Measurements from ENCODE around the gene PLGRKT. TPM values are rescaled to one million over a fixed set of nuclear protein-coding genes. Genes with fewer than 3 reads are reported as not detected.

Gene PLGRKT
- total RNA-seq, 6 experiments from 2014 or later, result 18.0 to 26.5 (median 21.4) TPM

DNA sequence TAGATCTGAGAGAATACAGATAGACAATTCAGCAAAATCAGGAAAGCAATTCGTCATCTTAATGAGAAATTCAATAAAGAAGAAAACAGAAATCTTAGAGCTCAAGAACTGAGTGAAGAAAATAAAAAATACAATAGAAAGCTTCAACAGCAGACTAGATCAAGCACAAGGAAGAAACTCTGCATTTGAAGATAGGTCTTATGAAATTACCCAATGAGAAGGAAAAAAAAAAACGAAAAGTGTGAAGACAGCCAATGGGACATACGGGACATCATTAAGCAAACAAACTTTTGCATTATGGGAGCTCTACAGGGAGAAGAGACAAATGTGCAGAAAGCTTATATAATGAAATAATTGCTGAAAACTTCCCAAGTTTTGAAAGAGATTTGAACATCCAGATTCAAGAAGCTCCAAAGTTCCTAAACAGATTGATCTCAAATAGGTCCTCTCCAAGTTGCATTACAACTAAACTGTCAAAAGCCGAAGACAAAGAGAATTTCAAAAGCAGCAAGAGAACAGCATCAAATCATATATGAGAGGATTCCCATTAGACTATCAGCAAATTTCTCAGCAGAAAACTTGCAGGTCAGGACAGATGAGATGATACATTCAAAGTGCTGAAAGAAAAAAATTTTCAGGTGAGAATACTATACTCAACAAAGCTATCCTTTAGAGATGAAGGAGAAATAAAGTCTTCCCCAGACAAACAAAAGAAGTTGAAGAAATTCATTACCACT lies 122.4 kb downstream of the PLGRKT start:
- peaks cover 17% of the 10 kb centered on the region for H3K27me3 Mint-ChIP-seq (ENCODE audit: insufficient read depth)
- peaks cover 13% of the 10 kb centered on the region; the same call in 1 of the 2 replicates for H3K36me3 Mint-ChIP-seq (ENCODE audit: low read depth)
- no peak for DNase-seq
- H3K9me3 Mint-ChIP-seq, result peaks cover 20% of the 10 kb centered on the region
- TF ChIP-seq CTCF (IDR thresholded peaks at IDR 0.05), result no peak
- H3K4me1 Mint-ChIP-seq (ENCODE audit: low read depth), result no peaks in the 10 kb centered on the region
- no peak overlapping the region for H3K27ac Mint-ChIP-seq
- H3K4me3 Mint-ChIP-seq, result no peak overlapping the region

GRCh38 chr9:5310851-5311250 lies 126.9 kb downstream of the PLGRKT start:
- no peaks in the 10 kb centered on the region for H3K4me1 Mint-ChIP-seq (ENCODE audit: low read depth)
- no peak overlapping the region for H3K27ac Mint-ChIP-seq
- peaks cover 34% of the 10 kb centered on the region for H3K27me3 Mint-ChIP-seq (ENCODE audit: insufficient read depth)
- no peak for DNase-seq
- peaks cover 13% of the 10 kb centered on the region; the same call in 1 of the 2 replicates for H3K36me3 Mint-ChIP-seq (ENCODE audit: low read depth)
- no peak for TF ChIP-seq CTCF (IDR thresholded peaks at IDR 0.05)
- H3K9me3 Mint-ChIP-seq, result peaks cover 14% of the 10 kb centered on the region
- H3K4me3 Mint-ChIP-seq, result no peak overlapping the region

Other genes starting within 250 kb of the PLGRKT start
- gene INSL4, start 206.5 kb downstream of the PLGRKT start, total RNA-seq (2021; fragmentation: NEBNext Ultra II Directional; extraction: Animal tissue kit (Norgen Biotek cat#: 25700)), result not detected
- gene RLN2, start 133.2 kb downstream of the PLGRKT start, total RNA-seq (2021; fragmentation: NEBNext Ultra II Directional; extraction: Animal tissue kit (Norgen Biotek cat#: 25700)), result not detected
- gene RLN1, start 98.0 kb downstream of the PLGRKT start, total RNA-seq (2021; fragmentation: NEBNext Ultra II Directional; extraction: Animal tissue kit (Norgen Biotek cat#: 25700)), result not detected
- 10 to 100 TPM; 10.3 to 15.9 (median 13.0) TPM for gene CD274, start 12.6 kb upstream of the PLGRKT start, total RNA-seq (2021; fragmentation: NEBNext Ultra II Directional; extraction: Animal tissue kit (Norgen Biotek cat#: 25700))
- gene PDCD1LG2, start 72.6 kb upstream of the PLGRKT start, total RNA-seq (2021; fragmentation: NEBNext Ultra II Directional; extraction: Animal tissue kit (Norgen Biotek cat#: 25700)), result 10 to 100 TPM; 31.6 to 50.9 (median 42.6) TPM
- 10 to 100 TPM; 25.8 to 35.2 (median 29.8) TPM for gene RIC1, start 191.2 kb upstream of the PLGRKT start, total RNA-seq (2021; fragmentation: NEBNext Ultra II Directional; extraction: Animal tissue kit (Norgen Biotek cat#: 25700))

All from HFFc6 (cell line).